GM19372 (cell line): Measurements from ENCODE around the gene C1orf146.
"Not testable (repeated sequence)": the region's sequence is repeated elsewhere in the genome, so short reads cannot be mapped to it uniquely, and the experiment has no call there.

ENCODE experiments used
- ATAC-seq: cut with Tn5 transposase; IDR thresholded peaks from one replicate; pipeline ENCODE4 v1.9.1; 2021; ENCODE audit warnings: mild to moderate bottlenecking, low read depth, moderate library complexity; ENCODE audit not compliant: unreplicated experiment

The C1orf146 gene, protein sequence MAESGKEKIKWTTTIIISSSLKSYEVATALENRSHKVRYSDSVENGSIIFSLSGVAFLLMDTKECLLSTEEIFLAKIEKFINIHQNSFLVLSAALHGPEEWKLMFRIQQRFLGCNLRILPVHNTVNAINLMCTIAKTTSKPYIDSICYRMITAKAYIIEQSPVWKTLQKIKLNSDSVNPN

DNA sequence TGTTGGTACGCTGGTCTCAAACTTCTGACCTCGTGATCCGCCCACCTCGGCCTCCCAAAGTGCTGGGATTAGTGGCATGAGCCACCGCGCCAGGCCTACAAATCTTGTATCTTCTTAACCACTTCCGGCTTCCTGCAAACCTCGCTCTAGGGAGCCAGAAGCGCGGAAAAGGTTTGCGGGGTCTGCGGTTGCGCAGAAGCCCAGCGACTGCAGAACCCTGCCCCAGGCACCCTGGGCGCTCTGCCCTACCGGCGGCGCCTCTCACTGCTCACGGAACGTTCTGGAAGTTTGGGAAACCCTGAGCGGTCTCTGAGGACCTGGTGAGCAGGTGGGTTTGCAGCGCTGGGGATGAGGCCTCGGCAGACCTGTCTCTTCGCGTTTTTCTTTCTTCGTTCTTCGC is at the start of gene C1orf146:
C1orf146 (plus strand) TSS at position 195 of the 400 bp plus-strand sequence. CDS start 13,506 bp downstream, outside the sequence.
- no peak for ATAC-seq

DNA sequence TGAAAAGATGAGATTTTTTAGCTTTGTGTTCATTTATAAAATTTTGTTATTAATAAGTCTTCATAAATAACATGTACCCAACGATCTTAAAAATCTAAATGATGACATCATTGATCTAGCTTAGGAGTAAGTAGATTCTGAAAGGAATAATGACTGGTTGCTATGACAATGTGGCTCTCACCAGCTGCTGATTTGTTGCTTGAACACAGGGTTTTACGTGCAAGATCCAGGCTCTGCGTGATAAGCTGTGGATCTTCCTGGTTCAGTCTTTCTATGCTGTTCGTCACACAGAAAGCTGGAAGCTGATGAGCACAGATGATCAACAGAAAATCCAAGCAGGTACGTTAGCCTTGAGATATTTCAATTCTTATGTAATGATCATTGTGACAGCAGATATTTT is 49.1 kb upstream of the C1orf146 start:
- ATAC-seq, result no peak

DNA sequence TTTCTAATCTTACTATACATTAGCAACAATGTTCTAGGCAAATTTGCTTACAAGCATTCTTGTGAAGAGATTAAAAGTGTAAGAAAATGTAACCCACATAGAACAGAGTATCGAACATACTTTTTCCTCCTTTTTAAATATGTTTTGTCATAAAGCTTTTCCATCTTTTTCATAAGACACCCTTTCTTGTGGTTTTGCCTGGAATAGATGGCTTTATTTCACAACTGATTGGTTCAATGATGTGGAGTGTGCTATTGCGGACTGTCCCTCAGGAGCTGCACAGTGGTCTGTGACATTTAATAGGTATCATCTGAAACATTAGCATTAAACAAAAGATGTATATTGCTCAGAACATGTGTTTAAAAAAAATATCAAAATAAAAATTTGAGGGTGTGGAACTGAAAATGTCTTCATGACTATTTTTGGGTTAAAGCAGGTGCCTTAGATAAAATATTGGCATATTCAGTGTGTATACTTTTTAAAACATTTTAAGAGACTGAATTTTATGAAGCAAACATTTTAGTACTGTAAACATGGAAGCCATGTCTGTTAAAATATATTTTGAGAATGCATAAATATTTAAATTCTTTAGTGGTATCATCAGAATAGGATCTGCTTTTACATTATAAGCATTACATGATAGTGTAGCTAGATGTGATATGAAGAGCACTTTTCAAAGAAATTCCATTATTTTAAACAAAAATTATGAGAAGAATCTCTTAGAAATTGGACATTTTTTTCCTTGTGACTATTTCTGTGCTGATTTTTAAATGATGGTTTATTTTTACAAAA is 48.3 kb upstream of the C1orf146 start:
- no peak for ATAC-seq

DNA sequence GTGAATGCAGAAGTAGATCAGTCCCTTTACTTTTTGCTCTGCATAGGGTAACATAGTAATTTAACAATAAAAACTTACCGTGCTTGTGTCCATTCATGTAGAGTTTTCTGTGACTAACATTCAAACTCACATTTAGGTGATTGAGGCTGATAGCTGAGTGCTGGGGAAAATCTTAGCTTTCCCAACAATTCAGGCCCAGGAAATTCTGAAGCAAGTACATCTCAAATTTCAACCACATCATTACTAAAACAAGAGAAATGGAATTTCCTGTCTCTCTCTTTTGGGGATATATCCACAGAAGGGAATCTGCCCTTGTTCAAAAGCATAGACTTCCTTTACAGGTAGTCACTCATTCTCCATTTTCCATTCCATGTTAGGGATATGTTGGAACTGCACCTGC is 33.1 kb upstream of the C1orf146 start:
- no peak for ATAC-seq

DNA sequence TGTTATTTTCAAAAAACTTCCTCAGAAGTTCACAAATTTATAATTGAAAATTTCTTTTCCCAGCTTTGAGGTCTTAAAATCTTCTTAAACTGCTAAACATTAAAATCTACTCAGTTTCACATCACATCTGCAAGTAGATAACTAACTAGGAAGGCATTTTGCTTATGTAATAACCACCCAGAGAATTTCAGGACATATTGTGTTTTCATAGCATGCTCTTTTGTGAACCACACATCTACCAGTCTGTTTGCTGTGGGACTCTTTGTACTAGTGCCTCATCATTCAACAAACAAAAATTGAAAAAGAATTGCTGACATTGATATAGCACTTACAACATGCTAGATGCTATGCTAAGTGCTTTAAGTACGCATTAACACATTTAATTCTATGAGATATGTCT is 31.6 kb upstream of the C1orf146 start:
- ATAC-seq, result no peak

DNA sequence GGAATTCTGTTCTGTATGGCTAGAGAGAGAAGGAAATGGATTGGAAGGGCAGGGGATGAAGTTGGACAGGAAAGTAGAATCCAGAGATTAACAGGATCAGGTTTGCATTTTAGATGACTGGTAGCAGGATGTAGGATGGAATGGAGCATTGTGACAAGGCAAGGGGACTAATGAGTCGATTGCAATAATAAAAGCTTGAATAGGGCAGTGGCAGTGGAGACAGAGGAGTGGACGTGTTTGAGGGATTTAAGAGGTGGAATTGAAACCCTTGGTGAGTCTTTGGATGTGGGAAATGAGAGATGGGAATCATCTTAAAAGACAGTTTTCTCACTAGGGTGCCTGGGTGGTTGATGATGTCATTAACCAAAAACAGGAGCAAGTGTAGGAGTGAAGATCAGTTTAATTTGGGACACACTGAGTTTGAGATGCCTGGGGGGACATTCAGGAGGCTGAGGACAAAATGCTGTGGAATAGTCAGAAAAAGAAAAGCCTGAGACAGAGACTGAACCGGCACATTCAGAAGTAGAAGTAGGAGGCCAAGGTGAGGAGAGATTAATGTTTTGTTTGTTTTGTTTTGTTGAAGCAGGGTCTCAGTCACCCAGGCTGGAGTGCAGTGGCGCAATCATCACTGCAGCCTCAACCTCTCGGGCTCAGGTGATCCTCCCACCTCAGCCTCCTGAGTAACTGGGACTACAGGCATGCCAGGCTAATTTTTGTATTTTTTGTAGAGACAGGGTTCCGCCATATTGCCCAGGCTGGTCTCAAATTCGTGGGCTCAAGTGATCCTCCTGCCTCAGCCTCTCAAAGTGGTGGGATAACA is 29.1 kb upstream of the C1orf146 start:
- ATAC-seq, result no peak

DNA sequence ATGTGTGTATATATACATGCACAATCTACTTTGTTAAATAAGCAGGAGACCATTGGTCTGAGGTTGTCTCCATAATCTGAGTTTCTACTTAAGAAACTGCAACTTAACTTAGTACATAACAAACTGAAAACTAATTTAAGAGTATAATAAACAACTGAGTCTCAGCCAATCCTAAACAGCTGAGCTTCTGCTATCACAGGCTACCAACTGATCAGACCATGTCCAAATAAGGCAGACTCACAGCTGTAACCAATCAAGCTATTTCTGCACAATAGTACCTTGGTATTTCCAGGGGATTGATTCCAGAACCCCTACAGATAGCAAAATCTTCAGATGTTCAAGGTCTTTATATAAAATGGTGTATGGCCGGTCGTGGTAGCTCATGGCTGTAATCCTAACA is 26.0 kb upstream of the C1orf146 start:
- ATAC-seq, result no peak

DNA sequence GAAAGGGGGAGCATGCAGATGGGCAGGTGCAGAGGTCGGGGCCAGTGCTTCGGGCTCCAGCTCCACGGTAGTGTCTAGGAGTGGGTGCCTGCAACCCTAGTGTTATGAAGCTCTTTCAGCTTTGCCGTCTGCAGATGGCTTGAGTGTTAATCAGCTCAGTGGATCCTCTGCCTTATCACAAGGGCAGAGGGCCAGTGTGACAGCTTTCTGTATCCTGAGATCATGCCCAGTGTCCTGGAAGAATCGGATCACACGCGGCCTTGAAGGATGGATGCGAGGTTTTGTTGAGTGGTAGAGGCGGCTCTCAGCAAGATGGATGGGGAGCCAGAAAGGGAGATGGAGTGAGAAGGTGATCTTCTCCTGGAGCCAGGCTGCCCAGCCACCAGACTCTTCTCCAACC is 25.5 kb upstream of the C1orf146 start:
- no peak for ATAC-seq

DNA sequence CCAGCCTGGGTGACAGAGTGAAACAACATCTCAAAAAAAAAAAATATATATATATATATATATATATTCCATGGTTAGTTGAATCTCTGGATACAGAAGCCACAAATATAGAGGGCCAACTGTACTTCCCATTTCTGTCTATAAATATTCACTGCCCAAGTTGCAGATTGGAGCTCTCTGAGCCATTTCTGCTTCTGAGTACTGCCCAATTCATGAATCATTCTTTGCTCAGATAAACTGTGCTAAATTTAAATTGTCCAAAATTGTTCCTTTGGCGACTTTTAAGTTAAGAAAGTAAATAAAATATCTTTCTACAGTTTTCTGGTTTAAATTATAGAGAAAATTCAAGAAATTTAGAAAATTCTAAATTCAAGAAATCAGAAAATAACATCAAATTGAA is 23.2 kb upstream of the C1orf146 start:
- no peak for ATAC-seq

DNA sequence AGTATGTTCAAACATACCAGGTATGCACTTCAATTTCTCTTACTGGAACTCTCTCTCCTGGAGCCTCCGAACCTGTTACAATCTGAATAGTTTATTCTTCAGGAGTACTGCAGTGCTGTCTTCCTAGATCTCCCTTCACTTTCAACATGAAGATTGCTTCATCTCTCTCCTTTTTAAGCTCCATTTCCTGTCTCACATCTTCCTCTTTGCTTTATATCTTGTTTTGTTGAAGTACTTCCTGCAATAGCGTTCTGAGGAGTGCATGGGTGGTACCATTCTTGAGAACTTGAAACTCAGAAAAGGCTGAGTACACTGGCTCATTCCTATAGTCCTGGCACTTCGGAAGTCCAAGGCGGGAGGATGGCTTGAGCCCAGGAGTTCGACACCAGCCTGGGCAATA is 15.7 kb upstream of the C1orf146 start:
- no peak for ATAC-seq

DNA sequence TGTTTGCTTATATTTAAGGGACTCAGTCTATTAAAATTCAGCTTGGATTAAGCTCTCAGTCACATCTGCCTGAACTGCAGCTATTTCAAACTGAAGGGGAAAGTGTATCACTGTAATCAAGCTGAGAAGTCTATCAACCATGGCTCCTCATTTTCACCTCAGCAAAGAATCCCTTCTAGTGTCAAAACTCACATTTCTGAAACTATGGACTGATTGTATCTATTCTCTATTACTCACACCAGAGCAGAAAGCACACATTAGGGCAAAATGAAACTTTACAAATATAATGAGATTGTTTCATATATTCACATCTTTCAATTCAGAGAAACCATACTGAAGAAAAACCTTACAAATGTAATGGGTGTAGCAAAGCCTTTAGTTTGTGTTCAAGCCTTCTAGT is 14.6 kb upstream of the C1orf146 start:
- no peak for ATAC-seq

DNA sequence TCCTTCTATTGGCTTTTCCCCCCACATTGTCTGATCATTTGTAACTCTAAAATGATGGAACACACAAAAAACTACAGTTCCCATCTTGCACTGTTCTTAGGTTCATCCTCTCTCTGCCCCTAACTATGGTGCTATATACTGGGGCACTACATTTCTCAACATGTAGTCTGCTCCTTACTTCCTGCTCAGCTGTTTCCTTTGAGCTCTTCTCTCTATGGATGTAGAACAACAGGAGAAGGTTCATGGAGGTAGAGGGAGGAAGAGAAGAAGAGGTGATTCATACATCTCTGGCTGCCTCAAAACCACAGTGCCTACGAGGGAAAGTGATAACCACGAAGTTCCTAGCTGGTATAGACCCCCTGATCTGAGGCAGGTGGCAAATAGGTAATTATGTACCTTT is 7.0 kb upstream of the C1orf146 start:
- ATAC-seq, result no peak

DNA sequence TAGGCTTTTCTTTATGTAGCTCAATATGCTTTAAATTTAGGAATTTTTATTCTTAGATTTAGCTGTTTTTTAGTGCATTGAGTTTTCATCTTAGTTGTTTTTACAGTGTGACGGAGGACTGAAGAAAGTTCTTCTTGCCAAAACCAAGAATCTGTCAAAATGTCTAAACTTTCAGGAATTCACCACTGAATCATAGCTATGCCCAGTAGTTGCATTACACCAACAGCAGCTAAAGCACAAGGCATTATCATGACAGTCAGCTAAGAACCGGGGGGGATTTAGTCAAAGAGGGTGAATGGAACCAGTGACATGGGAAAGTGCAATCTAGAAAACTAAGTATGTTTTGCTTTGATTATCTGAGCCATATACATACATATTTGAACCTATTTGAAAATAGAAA is 6.5 kb upstream of the C1orf146 start:
- ATAC-seq, result no peak

DNA sequence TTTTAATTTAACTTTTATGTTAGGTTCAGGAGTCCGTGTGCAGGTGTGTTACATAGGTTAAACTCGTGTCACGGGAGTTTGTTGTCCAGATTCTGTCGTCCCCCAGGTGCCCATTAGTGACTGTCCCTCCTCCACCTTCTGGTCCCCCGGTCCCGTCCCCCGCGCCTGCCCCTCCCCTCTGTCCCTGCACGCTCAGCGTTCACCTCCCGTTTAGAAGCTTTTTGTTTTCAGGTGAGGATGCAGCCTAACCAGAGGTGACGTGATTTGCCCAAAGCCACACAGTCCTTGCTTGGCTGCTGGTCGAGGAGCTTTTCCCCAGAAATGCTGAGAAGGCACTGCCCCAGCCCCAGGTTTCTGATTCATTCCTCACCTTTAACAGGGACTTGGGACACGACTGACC is 844 bp downstream of the C1orf146 start:
- ATAC-seq, result no peak

DNA sequence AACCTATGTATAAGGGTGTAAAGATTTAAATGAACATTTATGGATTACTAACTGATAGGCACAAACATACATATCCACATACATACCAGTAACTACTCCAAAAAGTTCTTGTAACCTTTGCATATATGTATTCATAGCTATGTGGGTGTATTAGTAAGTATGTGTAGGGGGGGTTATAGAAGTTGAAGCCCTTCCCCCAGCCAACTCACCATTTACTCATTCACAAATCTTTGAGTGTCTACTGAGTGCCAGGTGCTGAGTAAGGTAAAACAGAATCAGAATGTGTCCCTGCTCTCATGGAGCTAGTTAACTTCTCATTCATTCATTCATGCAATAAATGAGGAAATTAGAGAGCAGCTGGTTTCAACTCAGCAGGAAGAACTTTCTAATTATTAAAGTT is 1.3 kb downstream of the C1orf146 start:
- no peak for ATAC-seq

DNA sequence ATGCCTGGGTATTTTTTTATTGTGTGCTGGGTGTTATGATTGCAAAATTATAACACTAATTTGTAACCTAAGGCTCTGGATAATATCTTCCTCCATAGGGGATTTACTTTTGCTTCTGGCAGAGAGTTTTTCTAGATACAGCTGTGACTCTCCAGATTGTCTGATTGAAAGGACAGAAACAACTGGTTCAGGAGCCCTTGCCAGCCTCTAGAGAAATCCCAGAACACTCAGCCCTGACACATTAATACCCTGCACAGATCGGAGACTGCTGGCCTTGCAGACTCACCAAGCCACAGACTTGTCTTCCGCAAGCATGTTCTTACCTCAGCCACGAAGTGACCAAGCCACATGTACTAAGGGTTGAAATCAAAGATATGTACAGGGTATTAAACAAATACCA is 10.7 kb downstream of the C1orf146 start:
- ATAC-seq, result no peak

DNA sequence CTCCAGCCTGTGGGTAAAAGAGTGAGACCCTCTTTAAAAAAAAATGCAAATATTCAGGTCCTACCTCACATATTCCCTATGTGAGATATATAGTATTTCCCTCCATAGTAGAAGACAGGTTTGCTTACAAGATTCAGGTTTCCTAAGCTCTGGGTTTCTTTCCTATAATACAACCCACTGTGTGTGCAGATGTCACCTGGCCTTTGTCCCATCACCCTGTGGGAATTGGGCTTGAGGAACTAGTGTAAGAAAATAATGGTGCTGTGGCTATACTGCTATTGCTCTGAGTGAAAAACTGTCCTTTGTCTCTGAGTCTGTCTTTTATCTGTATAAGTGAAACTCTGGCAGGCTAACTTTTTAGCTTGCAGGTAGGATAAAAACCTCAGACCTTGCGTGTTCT is 13.0 kb downstream of the C1orf146 start:
- ATAC-seq, result no peak

DNA sequence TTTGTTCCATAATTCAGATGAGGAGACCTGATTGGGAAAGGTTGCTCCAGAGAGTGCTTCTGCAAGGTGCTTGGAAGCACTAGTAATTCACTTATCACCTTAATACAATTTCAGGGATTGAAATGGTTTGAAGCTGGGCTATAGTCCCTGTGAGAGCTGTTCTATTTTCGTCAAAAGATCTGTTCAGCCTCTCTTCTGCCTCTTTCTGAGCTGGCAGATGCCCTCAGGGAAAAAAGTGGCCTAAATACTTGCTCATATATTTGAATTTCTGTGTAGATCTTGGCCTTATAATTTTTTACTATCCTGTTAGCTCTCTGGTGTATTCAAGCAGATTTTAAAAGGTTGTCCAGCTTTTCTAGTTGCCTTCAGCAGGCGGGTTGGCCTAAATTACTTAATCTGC is 22.3 kb downstream of the C1orf146 start:
- no peak for ATAC-seq

DNA sequence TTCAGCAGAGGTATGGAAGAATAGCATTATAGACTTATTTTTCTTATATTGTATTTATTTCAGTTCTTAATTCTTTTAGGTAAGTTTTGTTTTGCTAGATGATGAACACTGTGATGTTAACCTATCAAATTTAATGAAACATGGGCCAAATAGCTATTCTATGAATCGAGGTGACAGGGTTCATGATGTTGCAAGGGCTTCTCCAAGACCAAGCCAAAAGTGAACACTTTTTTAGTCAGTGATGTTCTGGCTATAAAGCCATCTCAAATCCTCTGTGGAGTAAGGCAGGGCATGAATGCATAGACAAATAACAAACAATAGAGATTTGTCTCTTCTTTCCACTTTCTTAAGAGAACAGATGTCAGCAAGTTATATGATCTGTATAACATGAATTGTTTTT is 26.7 kb downstream of the C1orf146 start:
- ATAC-seq, result no peak

DNA sequence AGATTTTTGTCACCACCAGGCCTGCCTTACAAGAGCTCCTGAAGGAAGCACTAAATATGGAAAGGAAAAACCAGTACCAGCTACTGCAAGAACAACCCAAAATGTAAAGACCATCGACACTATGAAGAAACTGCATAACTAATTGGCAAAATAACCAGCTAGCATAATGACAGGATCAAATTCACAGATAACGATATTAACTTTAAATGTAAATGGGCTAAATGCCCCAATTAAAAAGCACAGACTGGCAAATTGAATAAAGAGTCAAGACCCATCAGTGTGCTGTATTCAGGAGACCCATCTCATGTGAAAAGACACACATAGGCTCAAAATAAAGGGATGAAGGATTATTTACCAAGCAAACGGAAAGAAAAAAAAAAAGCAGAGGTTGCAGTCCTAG is 37.0 kb downstream of the C1orf146 start:
- not testable (repeated sequence) for ATAC-seq

DNA sequence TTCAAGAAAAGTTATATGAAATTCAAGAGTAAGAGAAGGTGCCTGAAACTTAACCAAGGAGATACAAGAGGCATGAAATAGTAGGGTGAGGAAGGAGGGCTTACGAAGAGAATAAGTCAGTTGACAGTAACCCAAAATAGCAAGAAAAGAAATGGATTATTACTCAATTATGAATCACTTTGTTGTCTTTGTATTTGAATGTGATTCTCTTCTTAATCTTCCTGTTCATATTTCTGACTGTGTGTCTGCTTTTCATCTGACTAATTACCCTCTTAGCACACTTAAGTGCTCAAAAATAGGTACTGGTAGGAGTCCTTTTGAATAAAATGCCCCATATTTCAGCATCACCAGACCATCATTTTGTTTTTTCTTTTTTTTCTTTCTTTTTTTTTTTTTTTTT is 41.6 kb downstream of the C1orf146 start:
- ATAC-seq, result no peak

DNA sequence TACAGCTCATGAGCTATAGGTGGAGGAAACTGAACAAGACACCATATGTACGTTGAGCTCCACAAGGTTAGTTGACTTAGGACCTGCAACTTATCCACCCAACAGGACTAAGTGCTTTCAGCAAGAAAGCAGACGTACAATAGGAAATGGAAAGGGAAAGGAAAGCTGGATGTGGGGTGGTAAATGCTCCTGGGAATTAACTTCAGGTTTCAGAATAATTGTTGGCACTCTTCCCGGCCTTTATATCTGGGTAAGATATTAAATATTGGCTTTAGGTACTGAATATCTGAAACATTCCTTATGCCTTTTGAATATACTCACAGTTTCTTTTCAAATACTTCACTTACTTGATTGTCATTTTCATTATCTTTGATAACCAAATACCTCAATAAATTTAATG is 44.8 kb downstream of the C1orf146 start:
- ATAC-seq, result no peak
